ENCODE data around the gene FAM199X. TPM values are rescaled to one million over a fixed set of nuclear protein-coding genes. Genes with fewer than 3 reads are reported as not detected.

FAM199X gene
- total and polyA plus RNA-seq, 12 donors: 8.6 to 28.2 (median 21.0) TPM

DNA sequence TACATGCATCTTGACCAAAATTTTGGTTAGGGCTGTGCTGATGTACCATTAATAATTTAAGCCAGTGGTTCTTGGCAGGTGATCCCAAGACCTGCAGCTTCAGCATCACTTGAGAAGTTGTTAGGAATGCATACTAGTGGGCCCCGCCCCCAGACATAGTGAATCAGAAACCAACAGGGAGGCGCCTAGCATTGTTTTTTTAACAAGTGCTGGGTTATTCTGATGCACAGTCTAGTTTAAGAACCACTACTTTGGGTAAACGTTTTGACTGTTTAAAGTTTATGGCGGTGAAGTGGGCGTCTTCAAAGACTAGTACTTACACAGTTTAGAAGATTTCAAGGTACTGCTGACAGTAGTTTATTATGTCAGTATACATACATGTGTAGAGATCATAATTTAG is 23.6 kb downstream of the FAM199X start:
- WGBS, 4 donors: 67 to 91% (median 78%) methylated on average over 5 of the region's 5 CpGs
- peaks cover 0 to 34% of the 10 kb centered on the region in 2 donors for H3K36me3 ChIP-seq (replicated peaks in 1 of 2)
- peaks cover 4% of the 10 kb centered on the region for H3K27me3 ChIP-seq
- TF ChIP-seq, protein P1, sequence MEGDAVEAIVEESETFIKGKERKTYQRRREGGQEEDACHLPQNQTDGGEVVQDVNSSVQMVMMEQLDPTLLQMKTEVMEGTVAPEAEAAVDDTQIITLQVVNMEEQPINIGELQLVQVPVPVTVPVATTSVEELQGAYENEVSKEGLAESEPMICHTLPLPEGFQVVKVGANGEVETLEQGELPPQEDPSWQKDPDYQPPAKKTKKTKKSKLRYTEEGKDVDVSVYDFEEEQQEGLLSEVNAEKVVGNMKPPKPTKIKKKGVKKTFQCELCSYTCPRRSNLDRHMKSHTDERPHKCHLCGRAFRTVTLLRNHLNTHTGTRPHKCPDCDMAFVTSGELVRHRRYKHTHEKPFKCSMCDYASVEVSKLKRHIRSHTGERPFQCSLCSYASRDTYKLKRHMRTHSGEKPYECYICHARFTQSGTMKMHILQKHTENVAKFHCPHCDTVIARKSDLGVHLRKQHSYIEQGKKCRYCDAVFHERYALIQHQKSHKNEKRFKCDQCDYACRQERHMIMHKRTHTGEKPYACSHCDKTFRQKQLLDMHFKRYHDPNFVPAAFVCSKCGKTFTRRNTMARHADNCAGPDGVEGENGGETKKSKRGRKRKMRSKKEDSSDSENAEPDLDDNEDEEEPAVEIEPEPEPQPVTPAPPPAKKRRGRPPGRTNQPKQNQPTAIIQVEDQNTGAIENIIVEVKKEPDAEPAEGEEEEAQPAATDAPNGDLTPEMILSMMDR (IDR thresholded peaks at IDR 0.05): no peak
- TF ChIP-seq POLR2A (IDR thresholded peaks at IDR 0.05): no peak
- H3K4me1 ChIP-seq (replicated peaks in 1 of 2): no peaks in the 10 kb centered on the region
- intact Hi-C loops (cut with DNase I): no loop called here
- no peak for DNase-seq
- no peaks in the 10 kb centered on the region for H3K9me3 ChIP-seq (replicated peaks in 1 of 3)
- no peak overlapping the region for H3K27ac ChIP-seq
- H3K4me3 ChIP-seq: no peak overlapping the region

- H3K4me1 ChIP-seq (replicated peaks in 1 of 2): no peaks in the 10 kb centered on the region
- H3K36me3 ChIP-seq (replicated peaks in 1 of 2): peaks cover 0 to 21% of the 10 kb centered on the region in 2 donors
- no peak for TF ChIP-seq POLR2A (IDR thresholded peaks at IDR 0.05)
- no peak overlapping the region for H3K27ac ChIP-seq
- DNase-seq: no peak
- intact Hi-C loops (cut with DNase I): no loop called here
- 39 to 57% (median 57%) methylated on average over 2 of the region's 2 CpGs for WGBS, 4 donors
- H3K9me3 ChIP-seq (replicated peaks in 1 of 3): no peaks in the 10 kb centered on the region
- H3K27me3 ChIP-seq: peaks cover 6% of the 10 kb centered on the region
- H3K4me3 ChIP-seq: no peak overlapping the region
Measured at GRCh38 chrX:104193485-104193884, 27.2 kb downstream of the FAM199X start.

- WGBS, 4 donors: 20 to 58% (median 39%) methylated on average over 1 of the region's 1 CpG
- intact Hi-C loops (cut with DNase I): no loop called here
- Histone ChIP-seq H3K9me3 (replicated peaks in 1 of 3) (no peaks in the 10 kb centered on the region), H3K4me1 (replicated peaks in 1 of 2) (no peaks in the 10 kb centered on the region), H3K4me3 (no peak overlapping the region), H3K27me3 (peaks cover 6% of the 10 kb centered on the region), H3K36me3 (replicated peaks in 1 of 2) (peaks cover 0 to 11% of the 10 kb centered on the region in 2 donors), H3K27ac (no peak overlapping the region)
- TF ChIP-seq, protein P1 (IDR thresholded peaks at IDR 0.05): no peak
- no peak for TF ChIP-seq POLR2A (IDR thresholded peaks at IDR 0.05)
- no peak for DNase-seq
Measured at GRCh38 chrX:104195013-104195412, 28.8 kb downstream of the FAM199X start.

GRCh38 chrX:104195489-104196084 is 29.3 kb downstream of the FAM199X start:
- peaks cover 6% of the 10 kb centered on the region for H3K27me3 ChIP-seq
- intact Hi-C loops (cut with DNase I): no loop called here
- TF ChIP-seq, protein P1 (IDR thresholded peaks at IDR 0.05): peak; percentile 39 to 89 (median 52)
- TF ChIP-seq POLR2A (IDR thresholded peaks at IDR 0.05): no peak
- WGBS, 4 donors: 91 to 100% (median 95%) methylated on average over 1 of the region's 1 CpG
- no peak overlapping the region for H3K27ac ChIP-seq
- DNase-seq: no peak
- no peak overlapping the region for H3K4me3 ChIP-seq
- peaks cover 0 to 9% of the 10 kb centered on the region in 2 donors for H3K36me3 ChIP-seq (replicated peaks in 1 of 2)
- no peaks in the 10 kb centered on the region for H3K9me3 ChIP-seq (replicated peaks in 1 of 3)
- H3K4me1 ChIP-seq (replicated peaks in 1 of 2): no peaks in the 10 kb centered on the region

GRCh38 chrX:104205548-104205947 is 39.3 kb downstream of the FAM199X start:
- H3K9me3 ChIP-seq (replicated peaks in 1 of 3): no peaks in the 10 kb centered on the region
- DNase-seq: no peak
- H3K36me3 ChIP-seq (replicated peaks in 1 of 2): no peaks in the 10 kb centered on the region
- no peak for TF ChIP-seq POLR2A (IDR thresholded peaks at IDR 0.05)
- TF ChIP-seq, protein P1 (IDR thresholded peaks at IDR 0.05): no peak
- no peaks in the 10 kb centered on the region for H3K4me1 ChIP-seq (replicated peaks in 1 of 2)
- H3K27ac ChIP-seq: no peak overlapping the region
- no peak overlapping the region for H3K4me3 ChIP-seq
- H3K27me3 ChIP-seq: peaks cover 13% of the 10 kb centered on the region
- WGBS, 4 donors: 70 to 92% (median 80%) methylated on average over 3 to 5 of the region's 5 CpGs
- intact Hi-C loops (cut with DNase I): no loop called here
